ENCODE results near the gene C5.
A peak's percentile ranks its signal among the peaks of the same experiment; 100 is the strongest.

C5 gene

DNA sequence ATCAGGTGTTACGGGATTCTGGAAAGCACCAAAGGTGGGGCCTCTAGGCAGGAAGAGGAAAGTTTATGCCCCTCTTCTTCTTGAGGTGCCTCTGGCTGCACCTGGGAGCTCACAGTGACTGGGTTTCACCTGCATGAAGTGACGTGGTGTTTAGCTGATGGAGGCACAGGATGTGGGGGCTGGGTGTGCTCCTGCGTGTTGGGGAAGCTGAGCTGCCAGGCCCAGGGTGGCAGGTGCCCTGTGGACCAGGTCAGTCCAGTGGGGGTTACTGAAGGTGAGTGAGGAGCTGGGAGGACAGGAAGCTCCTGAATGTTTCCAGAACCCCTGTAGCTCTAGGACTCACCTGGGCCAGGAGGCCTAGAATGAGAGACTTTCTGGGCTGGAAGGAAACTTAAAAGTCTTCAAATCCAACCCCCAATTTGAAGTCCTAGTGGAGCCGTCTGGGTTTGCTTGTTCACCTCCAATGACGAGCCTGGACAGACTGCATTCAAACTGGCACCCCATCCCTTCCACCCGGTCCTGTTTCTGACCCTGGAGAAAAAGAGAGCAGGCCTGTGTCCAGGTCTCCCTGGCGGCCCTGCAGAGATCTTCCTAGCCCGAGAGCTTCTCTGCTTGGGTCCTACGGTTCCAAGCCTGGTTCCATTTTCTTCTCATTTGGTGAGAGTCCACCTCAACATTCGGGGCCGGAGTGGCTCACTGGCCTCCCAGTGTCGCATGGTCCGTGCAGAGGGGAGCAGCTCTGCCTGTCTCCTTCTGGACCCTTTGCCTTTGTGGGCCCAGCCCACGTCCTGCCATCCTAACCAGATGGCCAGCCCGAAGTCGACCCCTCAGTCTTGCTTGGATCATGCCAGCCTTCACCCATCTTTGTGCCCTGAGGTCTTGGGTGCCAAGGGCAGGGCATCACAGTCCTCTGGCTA lies 145.8 kb downstream of the C5 start:
- DNase-seq (ENCODE audit: insufficient read length, low spot score) (no peak), FAIRE-seq (no peak)
- TF ChIP-seq, protein P1, sequence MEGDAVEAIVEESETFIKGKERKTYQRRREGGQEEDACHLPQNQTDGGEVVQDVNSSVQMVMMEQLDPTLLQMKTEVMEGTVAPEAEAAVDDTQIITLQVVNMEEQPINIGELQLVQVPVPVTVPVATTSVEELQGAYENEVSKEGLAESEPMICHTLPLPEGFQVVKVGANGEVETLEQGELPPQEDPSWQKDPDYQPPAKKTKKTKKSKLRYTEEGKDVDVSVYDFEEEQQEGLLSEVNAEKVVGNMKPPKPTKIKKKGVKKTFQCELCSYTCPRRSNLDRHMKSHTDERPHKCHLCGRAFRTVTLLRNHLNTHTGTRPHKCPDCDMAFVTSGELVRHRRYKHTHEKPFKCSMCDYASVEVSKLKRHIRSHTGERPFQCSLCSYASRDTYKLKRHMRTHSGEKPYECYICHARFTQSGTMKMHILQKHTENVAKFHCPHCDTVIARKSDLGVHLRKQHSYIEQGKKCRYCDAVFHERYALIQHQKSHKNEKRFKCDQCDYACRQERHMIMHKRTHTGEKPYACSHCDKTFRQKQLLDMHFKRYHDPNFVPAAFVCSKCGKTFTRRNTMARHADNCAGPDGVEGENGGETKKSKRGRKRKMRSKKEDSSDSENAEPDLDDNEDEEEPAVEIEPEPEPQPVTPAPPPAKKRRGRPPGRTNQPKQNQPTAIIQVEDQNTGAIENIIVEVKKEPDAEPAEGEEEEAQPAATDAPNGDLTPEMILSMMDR (IDR thresholded peaks at IDR 0.05; ENCODE audit: insufficient read depth, missing control alignments) = no peak

DNA sequence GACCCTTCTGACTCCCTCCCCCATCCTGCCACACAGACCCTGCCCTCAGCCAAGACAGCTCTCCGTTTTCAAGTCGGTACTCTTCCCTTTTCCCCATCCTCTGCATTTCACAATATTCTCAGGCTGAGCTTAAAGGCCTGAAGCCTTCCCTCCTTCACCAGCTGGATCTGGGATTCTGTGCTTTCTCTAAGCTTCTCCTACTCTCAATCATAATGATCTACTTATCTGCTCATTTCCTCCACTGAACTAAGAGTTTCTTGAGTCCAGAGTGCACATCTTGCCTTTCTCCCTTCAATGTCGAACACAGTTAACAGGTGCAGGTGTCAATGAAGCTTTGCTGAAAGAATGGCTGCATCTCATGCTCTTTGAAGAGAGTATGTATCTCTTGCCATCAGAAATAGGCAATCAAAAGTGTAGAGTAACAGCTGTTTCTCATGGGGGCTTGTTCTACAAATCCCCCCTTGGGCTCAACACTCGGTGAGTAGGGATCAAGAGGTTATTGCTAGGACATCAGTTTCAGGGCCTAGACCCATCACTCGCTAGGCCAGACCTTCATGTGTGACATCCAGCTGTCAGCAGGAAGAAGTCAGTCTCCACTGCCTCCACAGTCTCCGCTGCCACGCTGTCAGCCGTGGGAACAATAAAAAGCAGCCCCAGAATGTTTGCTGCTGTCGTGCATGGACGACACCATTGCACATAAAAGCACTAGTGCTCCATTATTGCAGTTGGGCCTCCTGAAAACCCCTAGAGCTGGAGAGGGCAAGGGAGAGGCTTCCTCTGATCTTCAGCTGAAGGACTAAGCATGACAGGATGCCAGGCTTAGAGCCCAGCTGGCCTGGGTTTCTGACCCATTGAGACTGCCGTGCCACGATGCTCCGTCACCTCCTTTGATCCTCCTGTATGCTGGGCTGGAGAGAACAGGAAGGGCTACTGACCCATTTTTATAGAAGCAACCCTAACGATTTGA lies 147.2 kb downstream of the C5 start:
- DNase-seq (ENCODE audit: insufficient read length, low spot score) (peak; percentile 67), FAIRE-seq (no peak)
- TF ChIP-seq, protein P1 (IDR thresholded peaks at IDR 0.05; ENCODE audit: insufficient read depth, missing control alignments) = no peak
